ENCODE results near the gene CTDNEP1. TPM values are rescaled to one million over a fixed set of nuclear protein-coding genes. Genes with fewer than 3 reads are reported as not detected.
A peak's percentile ranks its signal among the peaks of the same experiment; 100 is the strongest.

The CTDNEP1 gene
- total RNA-seq = 179 and 182 TPM in 2 replicates
- long read RNA-seq, transcript CTDNEP1-210 (8 exons, 1,708 nt) = major isoform, 7 of 10 reads
- long read RNA-seq, partial matches to known transcripts = 1 of 10 reads
- long read RNA-seq, other reads (novel, unspliced or antisense) = 0 of 10 reads

DNA sequence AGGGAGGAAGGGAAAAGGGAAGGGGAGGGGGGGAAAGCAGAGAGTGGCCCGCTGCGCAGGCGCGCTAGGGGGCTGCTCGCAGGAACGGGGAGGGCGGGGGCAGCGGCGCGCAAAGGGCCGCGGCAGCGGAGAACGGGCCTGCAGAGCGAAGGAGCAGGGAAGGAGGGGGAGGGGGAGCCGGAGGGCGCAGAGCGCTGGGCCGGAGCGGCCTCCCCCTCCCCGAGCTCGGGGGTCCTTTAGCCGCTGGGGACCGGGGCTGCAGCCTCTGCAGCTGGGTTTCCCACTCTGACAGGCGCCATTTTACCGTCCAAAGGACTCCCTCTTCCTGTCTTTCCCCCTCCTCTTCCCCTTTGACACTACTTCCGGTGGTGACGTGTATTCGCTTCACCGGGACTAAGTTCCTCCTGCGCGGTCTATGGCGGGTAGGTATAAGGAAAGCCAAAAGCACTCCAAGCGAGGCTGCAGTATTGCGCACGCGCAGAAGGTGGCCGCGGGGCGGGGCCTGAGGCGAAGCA, at the start of gene CTDNEP1:
Gene CTDNEP1, minus strand, starts transcription at position 74 of the 515 bp plus-strand sequence. CDS start 438 bp downstream, outside the sequence.
- peaks cover 5% of the 10 kb centered on the region for H3K27me3 Mint-ChIP-seq (ENCODE audit: low read depth)

DNA sequence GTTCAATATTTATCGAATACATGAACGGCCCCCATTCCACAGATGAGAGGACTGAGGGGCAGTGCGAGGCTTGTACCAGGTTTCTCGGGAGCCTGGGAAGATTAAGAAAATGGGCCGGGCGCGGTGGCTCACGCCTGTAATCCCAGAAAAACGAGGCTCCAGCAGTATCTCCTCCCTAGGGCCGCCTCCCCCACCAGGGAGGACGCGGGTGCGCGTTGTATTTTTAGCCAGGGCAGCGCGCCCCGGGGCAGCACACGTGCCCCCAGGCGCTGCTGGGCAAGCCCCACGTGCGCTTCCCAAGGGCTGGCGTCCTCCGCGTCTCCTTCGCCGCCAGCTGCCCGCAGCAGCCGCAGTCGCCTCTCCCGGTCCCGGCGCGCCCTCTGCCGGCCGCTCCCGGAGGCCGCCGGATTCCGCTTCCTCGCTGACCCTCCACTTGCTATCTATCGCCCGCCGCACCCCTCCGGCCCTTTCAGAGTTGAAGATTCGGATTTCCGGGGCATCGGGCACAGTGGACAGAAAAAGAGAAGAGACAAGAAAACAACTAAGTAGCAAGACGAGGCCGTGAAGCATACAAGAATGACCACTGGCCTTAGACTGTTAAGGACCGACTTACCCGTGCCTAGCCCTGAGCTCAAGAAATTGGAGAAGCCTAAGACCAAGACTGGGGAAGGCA, 44.8 kb upstream of the CTDNEP1 start:
- Mint-ChIP-seq H3K36me3 (ENCODE audit: low read depth) (no peaks in the 10 kb centered on the region), H3K4me1 (peaks cover 21% of the 10 kb centered on the region), H3K27me3 (ENCODE audit: low read depth) (peaks cover 63% of the 10 kb centered on the region), H3K9me3 (no peaks in the 10 kb centered on the region), H3K4me3 (peak overlapping the region; percentile 44), H3K27ac (ENCODE audit: unreplicated experiment) (no peak overlapping the region)
- TF ChIP-seq, protein P1, sequence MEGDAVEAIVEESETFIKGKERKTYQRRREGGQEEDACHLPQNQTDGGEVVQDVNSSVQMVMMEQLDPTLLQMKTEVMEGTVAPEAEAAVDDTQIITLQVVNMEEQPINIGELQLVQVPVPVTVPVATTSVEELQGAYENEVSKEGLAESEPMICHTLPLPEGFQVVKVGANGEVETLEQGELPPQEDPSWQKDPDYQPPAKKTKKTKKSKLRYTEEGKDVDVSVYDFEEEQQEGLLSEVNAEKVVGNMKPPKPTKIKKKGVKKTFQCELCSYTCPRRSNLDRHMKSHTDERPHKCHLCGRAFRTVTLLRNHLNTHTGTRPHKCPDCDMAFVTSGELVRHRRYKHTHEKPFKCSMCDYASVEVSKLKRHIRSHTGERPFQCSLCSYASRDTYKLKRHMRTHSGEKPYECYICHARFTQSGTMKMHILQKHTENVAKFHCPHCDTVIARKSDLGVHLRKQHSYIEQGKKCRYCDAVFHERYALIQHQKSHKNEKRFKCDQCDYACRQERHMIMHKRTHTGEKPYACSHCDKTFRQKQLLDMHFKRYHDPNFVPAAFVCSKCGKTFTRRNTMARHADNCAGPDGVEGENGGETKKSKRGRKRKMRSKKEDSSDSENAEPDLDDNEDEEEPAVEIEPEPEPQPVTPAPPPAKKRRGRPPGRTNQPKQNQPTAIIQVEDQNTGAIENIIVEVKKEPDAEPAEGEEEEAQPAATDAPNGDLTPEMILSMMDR (conservative IDR thresholded peaks at IDR 0.05) = peak; percentile 96
- peak; percentile 87 for DNase-seq (ENCODE audit: low read depth, low spot score)

More for the DNA sequence above, at the start of gene CTDNEP1:
- TF ChIP-seq, protein P1 (conservative IDR thresholded peaks at IDR 0.05) = no peak
- Mint-ChIP-seq H3K4me1 (peaks cover 41% of the 10 kb centered on the region), H3K36me3 (ENCODE audit: low read depth) (peaks cover 16% of the 10 kb centered on the region), H3K4me3 (peak within 1 kb of the TSS; percentile 99), H3K27ac (ENCODE audit: unreplicated experiment) (peak within 1 kb of the TSS; percentile 100), H3K9me3 (no peaks in the 10 kb centered on the region)
- peak; percentile 100 for DNase-seq (ENCODE audit: low read depth, low spot score)

DNA sequence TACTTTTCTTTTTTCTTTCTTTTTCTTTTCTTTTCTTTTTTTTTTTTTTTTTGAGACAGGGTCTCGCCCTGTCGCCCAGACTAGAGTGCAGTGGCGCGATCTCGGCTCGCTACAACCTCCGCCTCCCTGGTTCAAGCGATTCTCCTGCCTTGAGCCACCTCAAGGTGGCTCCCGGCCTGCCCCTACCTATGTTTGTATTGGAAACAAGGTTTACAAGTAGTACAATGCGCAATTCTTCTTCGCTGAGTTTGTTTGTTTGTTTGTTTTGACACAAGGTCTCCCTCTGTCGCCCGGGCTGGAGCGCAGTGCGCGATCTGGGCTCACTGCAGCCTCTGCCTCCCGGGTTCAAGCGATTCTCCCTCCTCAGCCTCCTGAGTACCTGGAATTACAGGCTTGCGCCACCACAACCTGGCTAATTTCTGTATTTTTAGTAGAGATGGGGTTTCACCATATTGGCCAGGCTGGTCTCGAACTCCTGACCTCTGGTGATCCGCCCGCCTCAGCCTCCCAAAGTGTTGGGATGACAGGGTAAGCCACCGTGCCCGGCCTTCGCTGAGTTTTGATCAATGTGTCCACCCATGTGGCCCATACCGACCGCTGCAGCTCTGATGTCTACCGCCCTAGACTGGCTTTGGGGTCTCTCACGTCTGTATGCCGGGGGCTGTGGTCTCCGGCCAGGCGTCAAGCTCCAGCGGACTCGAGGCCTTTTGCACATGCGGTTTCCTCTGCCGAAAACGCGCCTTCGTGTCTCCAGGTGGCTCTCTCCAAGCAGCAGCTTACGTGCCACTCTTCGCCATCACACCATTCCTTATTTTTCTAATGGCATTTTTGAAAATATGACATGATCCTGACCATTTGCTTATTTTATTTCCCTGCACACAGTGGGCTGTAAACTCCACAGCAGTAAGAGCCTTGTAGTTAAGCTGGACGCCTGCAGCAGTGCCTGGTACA, 44.0 kb upstream of the CTDNEP1 start:
- no peaks in the 10 kb centered on the region for H3K9me3 Mint-ChIP-seq
- peak overlapping the region; percentile 76 for H3K4me3 Mint-ChIP-seq
- peaks cover 21% of the 10 kb centered on the region for H3K4me1 Mint-ChIP-seq
- H3K36me3 Mint-ChIP-seq (ENCODE audit: low read depth) = no peaks in the 10 kb centered on the region
- no peak overlapping the region for H3K27ac Mint-ChIP-seq (ENCODE audit: unreplicated experiment)
- peaks cover 72% of the 10 kb centered on the region for H3K27me3 Mint-ChIP-seq (ENCODE audit: low read depth)
- DNase-seq (ENCODE audit: low read depth, low spot score) = no peak
- TF ChIP-seq, protein P1 (conservative IDR thresholded peaks at IDR 0.05) = no peak

DNA sequence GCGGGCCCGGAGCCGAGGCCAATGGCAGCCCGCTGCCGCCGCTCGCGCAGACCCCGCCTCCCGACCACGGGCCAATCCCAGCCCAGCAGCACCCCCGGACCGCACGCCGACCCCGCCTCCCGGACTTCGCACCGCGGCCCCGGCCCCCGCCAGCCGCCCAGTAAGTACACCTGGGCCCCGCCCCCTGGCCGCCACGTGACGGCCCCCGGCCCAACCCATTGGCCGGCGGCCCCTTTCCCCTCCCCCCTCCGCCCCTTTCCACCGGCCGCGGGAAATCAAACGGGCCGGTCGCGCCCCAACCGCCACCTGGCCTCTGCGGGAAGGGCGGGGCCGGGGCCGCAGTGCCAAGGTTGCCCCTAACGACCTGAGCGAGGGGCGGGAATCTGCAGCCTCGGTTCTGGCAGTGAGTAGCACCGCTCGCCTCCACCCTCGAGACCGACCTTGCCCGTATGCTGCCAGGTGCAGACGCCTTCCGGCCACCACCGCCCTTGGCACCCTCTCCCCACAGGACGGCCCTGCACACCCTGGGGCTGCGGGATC, 43.1 kb upstream of the CTDNEP1 start, which contains the start of gene YBX2:
Gene YBX2, minus strand, starts transcription at position 26 of the 540 bp plus-strand sequence. CDS start 139 bp downstream, outside the sequence.
- peaks cover 21% of the 10 kb centered on the region for H3K4me1 Mint-ChIP-seq
- DNase-seq (ENCODE audit: low read depth, low spot score) = peak; percentile 54
- H3K4me3 Mint-ChIP-seq = peak within 1 kb of the TSS; percentile 76
- H3K27me3 Mint-ChIP-seq (ENCODE audit: low read depth) = peaks cover 74% of the 10 kb centered on the region
- no peaks in the 10 kb centered on the region for H3K9me3 Mint-ChIP-seq
- H3K27ac Mint-ChIP-seq (ENCODE audit: unreplicated experiment) = no peak within 1 kb of the TSS
- TF ChIP-seq, protein P1 (conservative IDR thresholded peaks at IDR 0.05) = no peak
- no peaks in the 10 kb centered on the region for H3K36me3 Mint-ChIP-seq (ENCODE audit: low read depth)
